Muscle layer of colon (tissue), 2 donors: ENCODE measurements around the gene NPNT.
"Not testable (repeated sequence)": the region's sequence is repeated elsewhere in the genome, so short reads cannot be mapped to it uniquely, and the experiment has no call there.

Source experiments
- H3K27ac ChIP-seq: one replicate; pipeline ENCODE4 v1.7.0; 2013; ENCODE audit warnings: low read depth, mild to moderate bottlenecking, low read length, moderate library complexity
- H3K27me3 ChIP-seq, 2 donors: one replicate each; pipeline ENCODE4 v1.7.0; 2013; ENCODE audit warnings: low read length in 2 of 2, mild to moderate bottlenecking in 2 of 2; ENCODE audit not compliant: insufficient read depth in 2 of 2, control insufficient read depth in 1 of 2
- H3K36me3 ChIP-seq: one replicate; pipeline ENCODE4 v1.7.0; 2013; ENCODE audit warnings: mild to moderate bottlenecking, low read length; ENCODE audit not compliant: insufficient read depth
- H3K4me1 ChIP-seq: one replicate; pipeline ENCODE4 v1.7.0; 2013; ENCODE audit warnings: mild to moderate bottlenecking, low read length; ENCODE audit not compliant: insufficient read depth
- H3K4me3 ChIP-seq, 2 donors: one replicate each; pipeline ENCODE4 v1.7.0; 2013; ENCODE audit warnings: low read length in 2 of 2, low read depth in 1 of 2, mild to moderate bottlenecking in 1 of 2, moderate library complexity in 1 of 2
- H3K9ac ChIP-seq: one replicate; pipeline ENCODE4 v1.7.0; 2013; ENCODE audit warnings: low read length
- H3K9me3 ChIP-seq: one replicate; pipeline ENCODE4 v1.7.0; 2013; ENCODE audit warnings: mild to moderate bottlenecking, low read length
- donor health status: abdominal sarcoma.
- donor health status: Adenocarcinoma of cecum.

Gene NPNT, protein sequence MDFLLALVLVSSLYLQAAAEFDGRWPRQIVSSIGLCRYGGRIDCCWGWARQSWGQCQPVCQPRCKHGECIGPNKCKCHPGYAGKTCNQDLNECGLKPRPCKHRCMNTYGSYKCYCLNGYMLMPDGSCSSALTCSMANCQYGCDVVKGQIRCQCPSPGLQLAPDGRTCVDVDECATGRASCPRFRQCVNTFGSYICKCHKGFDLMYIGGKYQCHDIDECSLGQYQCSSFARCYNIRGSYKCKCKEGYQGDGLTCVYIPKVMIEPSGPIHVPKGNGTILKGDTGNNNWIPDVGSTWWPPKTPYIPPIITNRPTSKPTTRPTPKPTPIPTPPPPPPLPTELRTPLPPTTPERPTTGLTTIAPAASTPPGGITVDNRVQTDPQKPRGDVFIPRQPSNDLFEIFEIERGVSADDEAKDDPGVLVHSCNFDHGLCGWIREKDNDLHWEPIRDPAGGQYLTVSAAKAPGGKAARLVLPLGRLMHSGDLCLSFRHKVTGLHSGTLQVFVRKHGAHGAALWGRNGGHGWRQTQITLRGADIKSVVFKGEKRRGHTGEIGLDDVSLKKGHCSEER

DNA sequence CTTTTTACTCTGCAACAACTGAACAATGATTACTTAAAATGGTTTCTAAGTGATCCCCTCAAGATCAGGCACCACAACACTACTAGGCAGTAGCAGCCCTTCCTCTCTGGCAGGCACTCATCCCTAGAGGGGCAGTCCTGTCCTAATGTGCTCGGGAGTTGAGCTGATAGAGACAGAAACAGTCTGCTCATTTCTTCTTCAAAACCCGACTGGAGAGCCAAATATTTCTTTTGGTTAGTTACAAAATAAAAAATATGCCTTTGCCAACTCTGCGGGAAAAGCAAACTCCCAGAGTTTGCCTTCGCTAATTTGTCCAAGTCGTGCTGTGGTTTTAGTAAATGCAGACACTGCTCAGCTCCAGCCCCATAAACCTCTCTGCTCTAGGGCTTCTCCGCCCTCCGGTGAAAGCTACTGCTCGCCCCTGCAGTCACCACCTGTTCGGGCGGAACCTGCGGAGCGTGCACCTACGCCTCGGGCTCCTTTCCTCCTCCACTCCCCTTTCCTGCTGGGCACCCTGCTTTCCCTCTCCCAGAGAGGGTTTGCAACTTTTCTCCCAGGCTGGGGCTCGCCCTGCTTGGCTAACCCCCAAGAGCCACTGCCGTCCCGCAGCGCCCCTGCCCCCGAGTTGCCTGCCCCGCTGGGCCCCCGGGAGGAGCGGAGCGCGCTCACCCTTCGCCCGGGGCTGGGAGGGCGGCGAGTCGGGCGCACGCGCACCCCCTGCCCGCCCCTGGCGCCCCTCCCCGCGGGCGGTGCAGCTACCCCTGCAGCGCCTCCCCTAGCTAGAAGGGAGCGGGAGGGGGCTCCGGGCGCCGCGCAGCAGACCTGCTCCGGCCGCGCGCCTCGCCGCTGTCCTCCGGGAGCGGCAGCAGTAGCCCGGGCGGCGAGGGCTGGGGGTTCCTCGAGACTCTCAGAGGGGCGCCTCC lies at the start of gene NPNT:
NPNT (plus strand) TSS at position 812 of the 923 bp plus-strand sequence. CDS start 182 bp downstream, outside the sequence.
- Histone ChIP-seq H3K36me3 (no peaks in the 10 kb centered on the region), H3K27me3 (peaks cover 4 to 26% of the 10 kb centered on the region in 2 donors), H3K27ac (no peak within 1 kb of the TSS), H3K4me3 (peak within 1 kb of the TSS; percentile 26 to 35), H3K4me1 (no peaks in the 10 kb centered on the region), H3K9ac (no peak within 1 kb of the TSS), H3K9me3 (no peaks in the 10 kb centered on the region)

DNA sequence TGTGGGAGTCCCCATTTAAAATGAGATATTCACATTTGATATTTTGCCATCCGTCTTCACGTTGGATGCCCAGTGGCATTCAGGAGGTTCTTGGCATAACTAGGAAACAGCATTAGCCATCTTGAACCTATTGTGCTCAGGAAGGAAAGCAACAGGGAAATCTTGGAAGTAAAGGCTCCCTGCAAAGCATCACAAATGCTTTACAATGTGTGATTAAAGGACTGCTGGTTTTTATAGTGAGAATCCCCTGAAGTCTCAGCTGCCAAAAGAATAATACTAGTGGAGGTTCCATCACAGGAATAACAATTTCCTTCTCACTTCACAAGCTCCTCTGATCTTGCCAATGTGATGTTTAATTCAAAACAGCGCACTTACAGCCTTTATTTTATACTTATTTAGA lies 49.7 kb upstream of the NPNT start:
- no peaks in the 10 kb centered on the region for H3K27me3 ChIP-seq
- H3K27ac ChIP-seq, result no peak overlapping the region
- H3K9ac ChIP-seq, result no peak overlapping the region
- no peak overlapping the region for H3K4me3 ChIP-seq
- no peaks in the 10 kb centered on the region for H3K36me3 ChIP-seq
- H3K4me1 ChIP-seq, result no peaks in the 10 kb centered on the region
- H3K9me3 ChIP-seq, result no peaks in the 10 kb centered on the region

- H3K9ac ChIP-seq, H3K4me1 ChIP-seq, H3K4me3 ChIP-seq, H3K27me3 ChIP-seq, H3K9me3 ChIP-seq, H3K36me3 ChIP-seq, H3K27ac ChIP-seq: not testable (repeated sequence)
Measured at GRCh38 chr4:105848359-105848758, 46.9 kb upstream of the NPNT start.

DNA sequence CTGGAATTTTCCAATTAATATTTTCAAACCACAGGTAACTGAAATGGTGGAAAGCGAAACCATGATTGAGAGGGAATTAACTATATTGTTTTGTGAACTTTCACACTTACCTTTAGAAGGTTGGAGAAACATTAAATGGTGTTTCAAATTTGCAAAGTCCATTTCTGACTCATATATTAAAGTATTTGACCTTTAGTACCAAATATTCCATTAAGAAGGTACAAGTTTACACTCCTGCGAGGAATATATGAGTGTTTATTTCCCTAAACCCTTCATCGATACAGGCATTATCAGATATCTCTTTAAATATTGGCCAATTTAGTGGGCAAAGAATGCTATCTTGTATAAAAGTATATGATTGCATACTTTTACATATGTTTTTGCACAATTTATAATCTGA lies 44.1 kb upstream of the NPNT start:
- Histone ChIP-seq H3K36me3 (no peaks in the 10 kb centered on the region), H3K9ac (no peak overlapping the region), H3K27me3 (no peaks in the 10 kb centered on the region), H3K9me3 (no peaks in the 10 kb centered on the region), H3K27ac (no peak overlapping the region), H3K4me3 (no peak overlapping the region), H3K4me1 (no peaks in the 10 kb centered on the region)

DNA sequence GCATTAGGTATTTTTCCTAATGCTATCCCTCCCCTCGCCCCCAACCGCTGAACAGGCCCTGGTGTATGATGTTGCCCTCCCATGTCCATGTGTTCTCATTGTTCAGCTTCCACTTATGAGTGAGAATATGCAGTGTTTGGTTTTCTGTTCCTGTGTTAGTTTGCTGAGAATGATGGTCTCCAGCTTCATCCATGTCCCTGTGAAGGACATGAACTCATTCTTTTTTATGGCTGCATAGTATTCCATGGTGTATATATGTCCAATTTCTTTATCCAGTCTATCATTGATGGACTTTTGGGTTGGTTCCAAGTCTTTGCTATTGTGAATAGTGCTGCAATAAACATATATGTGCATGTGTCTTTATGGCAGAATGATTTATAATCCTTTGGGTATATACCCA lies 43.0 kb upstream of the NPNT start:
- not testable (repeated sequence) for H3K36me3 ChIP-seq, H3K4me3 ChIP-seq

GRCh38 chr4:105858466-105859040 lies 36.7 kb upstream of the NPNT start:
- H3K27ac ChIP-seq, result no peak overlapping the region
- no peaks in the 10 kb centered on the region for H3K27me3 ChIP-seq
- no peaks in the 10 kb centered on the region for H3K4me1 ChIP-seq
- no peak overlapping the region for H3K9ac ChIP-seq
- no peaks in the 10 kb centered on the region for H3K36me3 ChIP-seq
- H3K9me3 ChIP-seq, result no peaks in the 10 kb centered on the region
- no peak overlapping the region for H3K4me3 ChIP-seq

More for the DNA sequence above, 43.0 kb upstream of the NPNT start:
- H3K27ac ChIP-seq, H3K9ac ChIP-seq, H3K9me3 ChIP-seq, H3K4me1 ChIP-seq, H3K27me3 ChIP-seq: not testable (repeated sequence)

DNA sequence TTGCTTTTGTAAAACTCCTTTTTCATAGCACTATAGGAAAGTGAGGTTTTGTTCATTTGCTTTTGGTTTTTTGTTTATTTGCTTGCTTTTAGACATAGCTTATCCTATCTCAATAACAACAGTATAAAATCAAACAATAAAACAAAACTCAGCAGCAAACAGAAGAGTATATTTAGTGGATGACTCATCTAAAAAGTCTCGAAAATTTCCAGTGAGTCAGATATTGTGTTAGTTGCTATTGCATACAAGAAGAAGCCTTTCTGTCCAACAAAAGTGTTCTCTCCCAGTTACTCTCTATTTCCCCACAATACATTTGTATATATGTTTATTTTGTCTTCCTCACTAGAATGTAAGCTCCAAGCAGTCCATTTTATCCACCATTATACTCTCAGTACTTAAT lies 36.0 kb upstream of the NPNT start:
- H3K36me3 ChIP-seq, result no peaks in the 10 kb centered on the region

DNA sequence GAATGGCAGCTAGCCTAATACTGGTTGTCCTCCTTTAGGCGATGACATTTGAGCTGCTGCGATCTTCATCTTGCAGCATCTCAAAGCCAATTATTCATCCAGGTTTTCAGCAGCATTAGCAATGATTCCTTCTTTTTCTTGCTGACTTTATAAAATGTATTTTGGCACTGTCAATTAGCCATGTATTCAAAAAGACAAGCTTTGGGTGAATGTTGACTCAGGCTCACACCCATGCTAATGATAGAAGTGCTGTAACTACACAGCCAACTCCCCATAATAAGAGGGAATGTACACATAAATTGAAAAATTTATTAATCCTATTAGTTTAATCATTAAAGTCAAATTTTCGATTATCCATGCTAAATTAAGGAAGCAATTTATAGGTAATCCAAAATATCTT lies 24.3 kb upstream of the NPNT start:
- H3K9me3 ChIP-seq, result no peaks in the 10 kb centered on the region
- H3K27me3 ChIP-seq, result no peaks in the 10 kb centered on the region
- H3K9ac ChIP-seq, result no peak overlapping the region
- no peaks in the 10 kb centered on the region for H3K36me3 ChIP-seq
- no peak overlapping the region for H3K27ac ChIP-seq
- H3K4me1 ChIP-seq, result no peaks in the 10 kb centered on the region
- no peak overlapping the region for H3K4me3 ChIP-seq

More for the DNA sequence above, 36.0 kb upstream of the NPNT start:
- Histone ChIP-seq H3K4me3 (no peak overlapping the region), H3K4me1 (no peaks in the 10 kb centered on the region), H3K9ac (no peak overlapping the region), H3K9me3 (no peaks in the 10 kb centered on the region), H3K27ac (no peak overlapping the region), H3K27me3 (no peaks in the 10 kb centered on the region)

GRCh38 chr4:105871997-105872396 lies 23.3 kb upstream of the NPNT start:
- no peaks in the 10 kb centered on the region for H3K27me3 ChIP-seq
- no peaks in the 10 kb centered on the region for H3K4me1 ChIP-seq
- no peaks in the 10 kb centered on the region for H3K9me3 ChIP-seq
- no peak overlapping the region for H3K27ac ChIP-seq
- no peak overlapping the region for H3K4me3 ChIP-seq
- H3K9ac ChIP-seq, result no peak overlapping the region
- no peaks in the 10 kb centered on the region for H3K36me3 ChIP-seq

DNA sequence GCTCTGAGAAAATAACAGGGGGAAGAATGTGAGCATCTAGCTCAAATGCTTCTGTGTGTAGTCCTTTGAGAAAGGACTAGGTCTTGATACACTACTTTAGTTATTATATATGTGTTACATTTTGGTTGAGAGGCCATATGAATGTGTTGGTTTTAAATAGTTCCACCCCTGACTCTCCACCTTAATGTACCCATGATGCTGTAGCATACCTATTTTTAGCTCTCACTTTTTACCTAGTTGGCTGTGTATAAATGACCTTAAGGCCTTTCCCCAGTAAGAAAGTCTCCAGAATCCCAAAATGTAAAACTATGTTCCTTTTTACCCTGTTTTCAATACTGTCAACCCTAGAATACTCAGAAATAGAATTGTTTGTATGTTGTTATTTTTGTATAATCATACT lies 20.0 kb upstream of the NPNT start:
- H3K27ac ChIP-seq, result no peak overlapping the region

DNA sequence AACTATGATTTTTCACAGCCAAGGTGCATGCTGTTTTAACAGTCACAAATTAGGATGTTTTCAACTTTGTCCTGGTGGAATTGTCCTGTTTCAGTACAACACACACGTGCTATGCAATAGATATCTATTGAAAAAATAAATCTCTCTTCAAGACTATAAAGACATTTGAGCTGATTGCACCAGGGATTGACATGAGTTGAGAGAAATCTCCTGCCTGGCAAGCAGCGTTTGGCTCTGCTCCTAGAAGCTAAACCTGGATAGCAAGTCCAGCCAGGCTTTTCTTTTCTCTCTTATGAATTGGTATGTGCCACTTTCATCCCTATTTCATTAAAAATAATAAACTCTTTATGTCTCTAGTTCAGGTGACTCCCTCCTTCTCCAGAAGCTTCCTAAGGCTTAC lies 16.6 kb upstream of the NPNT start:
- Histone ChIP-seq H3K4me1 (no peaks in the 10 kb centered on the region), H3K4me3 (no peak overlapping the region), H3K9me3 (no peaks in the 10 kb centered on the region), H3K36me3 (no peaks in the 10 kb centered on the region), H3K27ac (no peak overlapping the region), H3K9ac (no peak overlapping the region), H3K27me3 (no peaks in the 10 kb centered on the region)

More for the DNA sequence above, 20.0 kb upstream of the NPNT start:
- Histone ChIP-seq H3K36me3 (no peaks in the 10 kb centered on the region), H3K9me3 (no peaks in the 10 kb centered on the region), H3K27me3 (no peaks in the 10 kb centered on the region), H3K9ac (no peak overlapping the region), H3K4me1 (no peaks in the 10 kb centered on the region), H3K4me3 (no peak overlapping the region)
